GM23248 (cell line): ENCODE measurements around the gene NCOA6. TPM values are rescaled to one million over a fixed set of nuclear protein-coding genes. Genes with fewer than 3 reads are reported as not detected.

Experiments used
- DNase-seq: peaks from one replicate; pipeline ENCODE4 v3.0.0-alpha.2; 2015
- H2AFZ ChIP-seq: fragments of 200-600 bp; sonication (generic); 2 replicates; pipeline ENCODE4 v1.6.1; 2016; ENCODE audit warnings: antibody characterized with exemption
- H3F3A ChIP-seq: fragments of 200-600 bp; sonication (generic); 2 replicates; pipeline ENCODE4 v1.6.1; 2016; ENCODE audit warnings: mild to moderate bottlenecking, antibody characterized with exemption, mixed run types; ENCODE audit not compliant: insufficient read depth
- H3K27ac ChIP-seq: fragments of 200-600 bp; sonication (generic); 2 replicates; pipeline ENCODE4 v1.5.1; 2016; ENCODE audit warnings: mild to moderate bottlenecking
- H3K27me3 ChIP-seq: fragments of 200-600 bp; sonication (generic); replicated peaks from 2 replicates; pipeline ENCODE4 v1.6.1; 2016; ENCODE audit warnings: mild to moderate bottlenecking; ENCODE audit not compliant: insufficient read depth
- H3K36me3 ChIP-seq: fragments of 200-600 bp; sonication (generic); 2 replicates; pipeline ENCODE4 v1.6.1; 2016; ENCODE audit warnings: low read depth, mild to moderate bottlenecking
- H3K4me1 ChIP-seq: fragments of 200-600 bp; sonication (generic); 2 replicates; pipeline ENCODE4 v1.6.1; 2016; ENCODE audit warnings: mild to moderate bottlenecking; ENCODE audit not compliant: insufficient read depth
- H3K4me2 ChIP-seq: fragments of 200-600 bp; sonication (generic); one replicate; pipeline ENCODE4 v1.6.1; 2016; ENCODE audit warnings: mild to moderate bottlenecking; ENCODE audit not compliant: unreplicated experiment
- H3K4me3 ChIP-seq: fragments of 200-600 bp; sonication (generic); 2 replicates; pipeline ENCODE4 v1.5.1; 2016; ENCODE audit warnings: mild to moderate bottlenecking
- H3K79me2 ChIP-seq: fragments of 200-600 bp; sonication (generic); 2 replicates; pipeline ENCODE4 v1.6.1; 2016; ENCODE audit warnings: mild to moderate bottlenecking; ENCODE audit not compliant: insufficient read depth
- H3K9ac ChIP-seq: fragments of 200-600 bp; sonication (generic); 2 replicates; pipeline ENCODE4 v1.6.1; 2016; ENCODE audit warnings: mild to moderate bottlenecking
- H3K9me2 ChIP-seq: fragments of 200-600 bp; sonication (generic); 2 replicates; pipeline ENCODE4 v1.6.1; 2016; ENCODE audit warnings: mixed run types, mild to moderate bottlenecking, moderate library complexity; ENCODE audit not compliant: insufficient read depth
- H3K9me3 ChIP-seq: fragments of 200-600 bp; sonication (generic); one replicate; pipeline ENCODE4 v1.6.1; 2017; ENCODE audit warnings: low read depth
- H4K20me1 ChIP-seq: fragments of 200-600 bp; sonication (generic); 2 replicates; pipeline ENCODE4 v1.6.0; 2016; ENCODE audit not compliant: insufficient read depth
- EZH2 ChIP-seq: fragments of 200-600 bp; sonication (generic); IDR thresholded peaks from 2 replicates; pipeline ENCODE4 v1.6.1; 2018; ENCODE audit warnings: antibody characterized with exemption, mild to moderate bottlenecking; ENCODE audit not compliant: insufficient read depth, poor library complexity, severe bottlenecking
- EZH2phosphoT487 ChIP-seq: fragments of 200-600 bp; sonication (generic); IDR thresholded peaks from 2 replicates; pipeline ENCODE4 v1.6.1; 2018; ENCODE audit warnings: antibody characterized with exemption, moderate library complexity, mild to moderate bottlenecking, low read depth; ENCODE audit not compliant: insufficient read depth
- WGBS, 2 experiments: methylation state at CpG; one replicate each; pipeline ENCODE4 v1.1.6; 2015 to 2017; ENCODE audit warnings: low lambda C conversion rate in 2 of 2, low coverage in 1 of 2; ENCODE audit errors: missing lambda C conversion rate in 2 of 2; 5-methylcytosine and 5-hydroxymethylcytosine counted together
- in situ Hi-C: fragments of 300-500 bp; cut with MboI; formaldehyde crosslinking; loops from 2 replicates; pipeline ENCODE4 v1.15.0; 2020
- polyA plus RNA-seq: library from polyadenylated mRNA; unstranded; fragments of >200 nt; fragmentation: Nextera tagmentation; extraction: Ambion mirVana; gene quantifications from 2 replicates; pipeline ENCODE4 v1.2.1, GENCODE V29; 2016
- total RNA-seq: library from RNA; depleted of rRNA; stranded (reverse); fragments of >200 nt; shearing (Covaris generic); gene quantifications from 2 replicates; pipeline ENCODE4 v1.2.3, GENCODE V29; 2014

NCOA6 gene
- total and polyA plus RNA-seq, 2 experiments from 2014 or later: 6.6 to 12.6 TPM

DNA sequence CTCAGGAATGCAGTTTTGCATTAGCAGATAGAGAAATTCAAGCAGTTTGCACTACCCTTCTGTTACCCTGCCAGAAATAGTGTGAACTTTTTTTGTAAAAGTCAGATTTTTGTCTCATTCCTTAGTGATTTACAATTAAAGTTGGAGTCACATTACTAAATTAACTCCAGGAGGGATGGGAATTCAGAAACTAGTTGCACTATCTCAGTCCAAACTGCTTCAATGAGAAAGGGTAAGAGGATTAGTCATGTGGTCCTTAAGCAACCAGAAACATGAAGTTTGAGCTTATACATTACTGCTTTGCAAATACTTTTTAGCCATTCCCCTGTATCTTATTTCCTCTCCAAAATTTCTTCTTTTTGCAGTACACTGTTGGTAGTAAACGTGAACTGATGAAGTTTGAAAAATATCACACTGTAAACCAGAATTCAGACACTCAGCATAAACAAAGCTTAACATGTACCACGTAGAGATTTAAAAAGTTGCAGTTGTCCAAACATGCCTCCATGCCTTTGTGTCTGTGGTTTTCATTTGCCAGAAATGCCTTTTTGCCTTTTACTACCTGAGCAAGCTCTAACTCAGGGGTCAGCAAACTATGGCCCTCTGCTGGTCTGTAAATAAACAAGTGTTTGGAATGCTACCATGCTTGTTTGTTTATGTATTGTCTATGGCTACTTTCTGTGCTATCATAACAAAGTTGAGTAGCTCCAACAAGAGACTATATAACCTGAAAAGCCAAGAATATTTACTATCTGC is 71.6 kb downstream of the NCOA6 start:
- H3K4me1 ChIP-seq: peaks cover 19% of the 10 kb centered on the region
- TF ChIP-seq EZH2: no peak
- TF ChIP-seq EZH2phosphoT487: no peak
- WGBS, 2 experiments: 44 to 47% methylated on average over 2 of the region's 2 CpGs
- H3K4me3 ChIP-seq: no peak overlapping the region
- no peaks in the 10 kb centered on the region for H4K20me1 ChIP-seq
- peak overlapping the region; percentile 39 for H3K27ac ChIP-seq
- DNase-seq: peak; percentile 69
- no peaks in the 10 kb centered on the region for H3K9me3 ChIP-seq
- no peaks in the 10 kb centered on the region for H3K79me2 ChIP-seq
- peaks cover 33% of the 10 kb centered on the region for H3F3A ChIP-seq
- no peak overlapping the region for H3K9ac ChIP-seq
- no peaks in the 10 kb centered on the region for H3K9me2 ChIP-seq
- H3K36me3 ChIP-seq: peaks cover 46% of the 10 kb centered on the region
- no peaks in the 10 kb centered on the region for H3K27me3 ChIP-seq
- no peak overlapping the region for H2AFZ ChIP-seq
- H3K4me2 ChIP-seq: peak overlapping the region; percentile 6
- in situ Hi-C loops: no loop called here

GRCh38 chr20:34751453-34751852 is 74.0 kb downstream of the NCOA6 start:
- Histone ChIP-seq H4K20me1 (no peaks in the 10 kb centered on the region), H3K27ac (no peak overlapping the region), H3K4me3 (no peak overlapping the region), H2AFZ (no peak overlapping the region), H3K79me2 (no peaks in the 10 kb centered on the region), H3F3A (peaks cover 30% of the 10 kb centered on the region), H3K27me3 (no peaks in the 10 kb centered on the region), H3K9me2 (no peaks in the 10 kb centered on the region), H3K4me2 (no peak overlapping the region), H3K36me3 (peaks cover 42% of the 10 kb centered on the region), H3K9me3 (no peaks in the 10 kb centered on the region), H3K9ac (no peak overlapping the region), H3K4me1 (peaks cover 19% of the 10 kb centered on the region)
- DNase-seq: no peak
- in situ Hi-C loops: no loop called here
- TF ChIP-seq EZH2phosphoT487 (no peak), EZH2 (no peak)
- WGBS, 2 experiments: 93 to 100% methylated on average over 3 of the region's 3 CpGs

GRCh38 chr20:34750484-34750883 is 75.0 kb downstream of the NCOA6 start:
- Histone ChIP-seq H3K36me3 (peaks cover 46% of the 10 kb centered on the region), H3K4me2 (no peak overlapping the region), H3K4me3 (no peak overlapping the region), H3F3A (peaks cover 23% of the 10 kb centered on the region), H3K9ac (no peak overlapping the region), H3K9me3 (no peaks in the 10 kb centered on the region), H4K20me1 (no peaks in the 10 kb centered on the region), H3K4me1 (peaks cover 19% of the 10 kb centered on the region), H3K27me3 (no peaks in the 10 kb centered on the region), H3K27ac (no peak overlapping the region), H3K9me2 (no peaks in the 10 kb centered on the region), H3K79me2 (no peaks in the 10 kb centered on the region), H2AFZ (no peak overlapping the region)
- no peak for DNase-seq
- in situ Hi-C loops: no loop called here
- WGBS, 2 experiments: 34 to 35% methylated on average over 2 of the region's 2 CpGs
- TF ChIP-seq EZH2: no peak
- no peak for TF ChIP-seq EZH2phosphoT487

- Histone ChIP-seq H3K4me1 (peaks cover 6% of the 10 kb centered on the region), H2AFZ (no peak overlapping the region), H3K9me2 (no peaks in the 10 kb centered on the region), H3K4me2 (no peak overlapping the region), H3K4me3 (no peak overlapping the region), H4K20me1 (no peaks in the 10 kb centered on the region), H3K9ac (no peak overlapping the region), H3K27ac (no peak overlapping the region), H3F3A (peaks cover 5% of the 10 kb centered on the region), H3K9me3 (no peaks in the 10 kb centered on the region), H3K79me2 (no peaks in the 10 kb centered on the region), H3K27me3 (no peaks in the 10 kb centered on the region), H3K36me3 (peaks cover 62% of the 10 kb centered on the region)
- TF ChIP-seq EZH2phosphoT487: no peak
- TF ChIP-seq EZH2: no peak
- 94 to 98% methylated on average over 2 of the region's 2 CpGs for WGBS, 2 experiments
- in situ Hi-C loops: no loop called here
- DNase-seq: no peak
Measured at GRCh38 chr20:34748709-34749108, 76.7 kb downstream of the NCOA6 start.

DNA sequence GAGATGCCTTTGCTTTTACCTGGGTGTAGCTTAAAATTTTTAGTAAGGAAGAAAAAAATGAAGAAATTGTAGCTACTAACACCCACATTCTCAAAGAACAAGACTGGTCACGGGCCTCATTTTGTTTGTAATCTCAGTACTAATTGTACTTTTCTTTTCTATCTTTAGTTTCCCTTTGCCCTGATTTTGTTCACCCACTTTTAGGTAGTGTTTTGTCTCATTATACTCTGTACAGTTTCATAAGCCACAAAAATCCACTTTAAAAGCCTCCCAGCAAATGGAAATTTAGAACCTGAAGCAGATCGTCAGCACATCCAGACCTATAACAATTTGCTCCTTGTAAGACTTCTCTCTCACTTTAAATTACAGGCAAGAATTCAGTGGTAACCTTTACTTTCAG is 78.0 kb downstream of the NCOA6 start:
- Histone ChIP-seq H3K4me2 (no peak overlapping the region), H3K79me2 (no peaks in the 10 kb centered on the region), H3K9me3 (no peaks in the 10 kb centered on the region), H3K27me3 (no peaks in the 10 kb centered on the region), H3K27ac (no peak overlapping the region), H3K9ac (no peak overlapping the region), H4K20me1 (no peaks in the 10 kb centered on the region), H3F3A (no peaks in the 10 kb centered on the region), H3K9me2 (no peaks in the 10 kb centered on the region), H3K36me3 (peaks cover 64% of the 10 kb centered on the region), H3K4me3 (no peak overlapping the region), H2AFZ (no peak overlapping the region), H3K4me1 (no peaks in the 10 kb centered on the region)
- TF ChIP-seq EZH2phosphoT487 (no peak), EZH2 (no peak)
- in situ Hi-C loops: no loop called here
- WGBS, 2 experiments: 78 to 83% methylated on average over 2 of the region's 2 CpGs
- DNase-seq: no peak
